GM10266 (cell line): ENCODE data around the gene UNKL.
A peak's percentile ranks its signal among the peaks of the same experiment; 100 is the strongest.

Experiments
- DNase-seq: peaks from one replicate; pipeline ENCODE4 v3.0.0; 2012; ENCODE audit errors: extremely low spot score
- TF ChIP-seq, protein P1 (sequence below): IDR thresholded peaks from 2 replicates; pipeline ENCODE4 v1.5.1; 2012; ENCODE audit warnings: mild to moderate bottlenecking, low read depth; ENCODE audit not compliant: control insufficient read depth, insufficient read depth; ENCODE audit errors: missing control alignments

UNKL gene

GRCh38 chr16:1387331-1387730 is 27.2 kb downstream of the UNKL start:
- no peak for DNase-seq
- TF ChIP-seq, protein P1, sequence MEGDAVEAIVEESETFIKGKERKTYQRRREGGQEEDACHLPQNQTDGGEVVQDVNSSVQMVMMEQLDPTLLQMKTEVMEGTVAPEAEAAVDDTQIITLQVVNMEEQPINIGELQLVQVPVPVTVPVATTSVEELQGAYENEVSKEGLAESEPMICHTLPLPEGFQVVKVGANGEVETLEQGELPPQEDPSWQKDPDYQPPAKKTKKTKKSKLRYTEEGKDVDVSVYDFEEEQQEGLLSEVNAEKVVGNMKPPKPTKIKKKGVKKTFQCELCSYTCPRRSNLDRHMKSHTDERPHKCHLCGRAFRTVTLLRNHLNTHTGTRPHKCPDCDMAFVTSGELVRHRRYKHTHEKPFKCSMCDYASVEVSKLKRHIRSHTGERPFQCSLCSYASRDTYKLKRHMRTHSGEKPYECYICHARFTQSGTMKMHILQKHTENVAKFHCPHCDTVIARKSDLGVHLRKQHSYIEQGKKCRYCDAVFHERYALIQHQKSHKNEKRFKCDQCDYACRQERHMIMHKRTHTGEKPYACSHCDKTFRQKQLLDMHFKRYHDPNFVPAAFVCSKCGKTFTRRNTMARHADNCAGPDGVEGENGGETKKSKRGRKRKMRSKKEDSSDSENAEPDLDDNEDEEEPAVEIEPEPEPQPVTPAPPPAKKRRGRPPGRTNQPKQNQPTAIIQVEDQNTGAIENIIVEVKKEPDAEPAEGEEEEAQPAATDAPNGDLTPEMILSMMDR, result no peak

DNA sequence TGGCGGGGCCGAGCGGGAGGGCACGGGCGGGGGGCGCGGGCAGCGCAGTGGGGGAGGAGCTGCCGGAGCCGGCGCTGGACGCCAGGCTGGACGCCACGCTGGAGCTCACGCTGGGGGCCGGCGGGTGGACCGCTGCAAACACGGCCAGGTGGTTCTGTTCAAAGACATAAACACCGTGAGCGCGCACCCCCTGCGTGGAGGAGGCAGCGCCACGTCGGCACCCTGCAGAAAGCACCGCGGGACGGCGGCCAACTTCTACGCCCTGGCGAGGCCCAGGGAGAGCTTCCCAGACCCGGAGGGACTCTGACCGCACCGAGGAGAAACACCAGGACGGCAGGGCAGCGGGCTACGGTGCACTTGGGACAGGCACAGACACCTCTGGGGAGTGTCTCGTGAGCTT is 29.3 kb downstream of the UNKL start:
- TF ChIP-seq, protein P1, result no peak
- DNase-seq, result no peak

- DNase-seq, result no peak
- TF ChIP-seq, protein P1, result no peak
Measured at GRCh38 chr16:1383556-1383955, 30.9 kb downstream of the UNKL start.

GRCh38 chr16:1381612-1382406 is 32.7 kb downstream of the UNKL start:
- TF ChIP-seq, protein P1, result no peak
- no peak for DNase-seq

- TF ChIP-seq, protein P1, result no peak
- no peak for DNase-seq
Measured at GRCh38 chr16:1380195-1380594, 34.3 kb downstream of the UNKL start.

DNA sequence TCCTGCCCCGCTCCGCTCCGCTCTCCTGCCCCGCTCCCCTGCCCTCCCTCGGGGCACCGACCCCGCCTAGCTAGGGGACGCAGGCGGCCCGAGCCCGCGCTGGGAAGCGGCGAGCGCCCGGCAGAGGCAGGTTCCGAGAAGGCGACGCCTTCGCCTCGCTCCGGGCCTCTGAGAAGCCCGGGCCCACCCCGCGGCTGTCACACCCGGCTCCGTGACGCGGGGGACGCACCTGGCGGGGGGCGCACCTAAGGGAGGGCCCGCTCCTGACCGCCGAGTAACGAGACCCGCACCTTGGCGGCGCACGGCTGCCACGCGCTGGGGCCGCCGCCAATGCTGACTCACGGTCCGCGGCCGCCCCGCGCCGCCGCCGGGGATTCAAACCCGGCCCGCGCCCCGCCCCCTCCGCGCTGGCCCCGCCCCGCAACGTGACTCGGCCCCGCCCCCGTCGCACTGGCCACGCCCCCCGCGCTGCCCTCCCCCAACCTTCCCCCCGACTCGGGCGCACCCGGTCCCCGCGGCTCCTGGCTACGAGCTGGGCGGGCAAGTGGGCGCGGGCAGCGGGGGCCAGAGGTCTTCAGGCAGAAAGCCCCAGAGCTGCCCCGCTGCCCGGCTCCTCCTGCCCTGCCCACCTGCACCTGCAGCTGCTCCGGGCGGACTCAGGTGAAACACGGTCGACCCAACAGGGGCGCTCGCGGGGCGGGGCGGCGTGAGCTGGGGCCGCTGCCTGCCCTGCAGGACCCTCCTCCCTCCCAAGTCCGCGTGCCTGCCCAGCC is 35.0 kb downstream of the UNKL start:
- peak; percentile 95 for DNase-seq
- TF ChIP-seq, protein P1, result no peak
